Measurements from ENCODE around the gene AURKAIP1. TPM values are rescaled to one million over a fixed set of nuclear protein-coding genes. Genes with fewer than 3 reads are reported as not detected.

AURKAIP1 gene
- total and polyA plus RNA-seq, 12 donors, result 44.2 to 317 (median 161) TPM

GRCh38 chr1:1360506-1361169 lies 14.4 kb downstream of the AURKAIP1 start:
- TF ChIP-seq CTCF (IDR thresholded peaks at IDR 0.05) (no peak), POLR2A (IDR thresholded peaks at IDR 0.05) (no peak)
- H3K36me3 ChIP-seq (replicated peaks in 1 of 2), result no peaks in the 10 kb centered on the region
- peak in 3 of 7 donors; percentile 35 to 53 (median 53) for DNase-seq
- H3K27ac ChIP-seq, result peak overlapping the region in 3 of 5 donors; percentile 16 to 87 (median 72)
- intact Hi-C loops (cut with DNase I), result no loop called here
- H3K4me1 ChIP-seq (replicated peaks in 1 of 2), result no peaks in the 10 kb centered on the region
- H3K27me3 ChIP-seq, result no peaks in the 10 kb centered on the region
- H3K9me3 ChIP-seq (replicated peaks in 1 of 3), result no peaks in the 10 kb centered on the region
- WGBS, 4 donors, result 64 to 91% (median 75%) methylated on average over 14 to 20 of the region's 20 CpGs
- no peak overlapping the region for H3K4me3 ChIP-seq

GRCh38 chr1:1359664-1360468 lies 15.1 kb downstream of the AURKAIP1 start:
- Histone ChIP-seq H3K27me3 (peaks cover under 1% of the 10 kb centered on the region), H3K4me1 (replicated peaks in 1 of 2) (peaks cover 0 to 4% of the 10 kb centered on the region in 2 donors), H3K27ac (peak overlapping the region in 4 of 5 donors; percentile 16 to 87 (median 70)), H3K4me3 (no peak overlapping the region), H3K36me3 (replicated peaks in 1 of 2) (no peaks in the 10 kb centered on the region), H3K9me3 (replicated peaks in 1 of 3) (no peaks in the 10 kb centered on the region)
- TF ChIP-seq CTCF (IDR thresholded peaks at IDR 0.05) (no peak), POLR2A (IDR thresholded peaks at IDR 0.05) (no peak)
- 40 to 48% (median 47%) methylated on average over 14 to 28 of the region's 28 CpGs for WGBS, 4 donors
- intact Hi-C loops (cut with DNase I), result no loop called here
- peak in 2 of 7 donors; percentile 4 to 9 for DNase-seq

DNA sequence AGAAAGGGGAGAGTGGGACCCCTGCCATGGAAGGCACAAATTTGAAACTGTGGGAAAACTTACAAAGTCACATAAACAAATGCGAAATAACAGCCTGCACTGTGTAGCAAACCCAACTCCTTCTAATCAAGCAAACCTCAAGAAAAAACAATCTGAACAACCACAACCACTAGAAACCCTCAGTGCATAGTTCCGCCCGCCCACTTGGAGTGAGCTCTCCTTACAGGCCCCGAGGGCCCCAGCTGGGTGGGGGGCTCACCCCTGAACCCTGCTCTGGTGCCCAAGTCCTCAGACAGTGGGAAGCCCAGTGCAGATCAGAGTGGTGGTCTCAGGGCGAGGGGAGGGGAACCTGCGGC lies 15.7 kb downstream of the AURKAIP1 start:
- Histone ChIP-seq H3K4me1 (replicated peaks in 1 of 2) (peaks cover 0 to 4% of the 10 kb centered on the region in 2 donors), H3K27me3 (peaks cover 7% of the 10 kb centered on the region), H3K27ac (peak overlapping the region in 3 of 5 donors; percentile 67 to 87 (median 72)), H3K4me3 (no peak overlapping the region), H3K9me3 (replicated peaks in 1 of 3) (no peaks in the 10 kb centered on the region), H3K36me3 (replicated peaks in 1 of 2) (no peaks in the 10 kb centered on the region)
- no peak for TF ChIP-seq CTCF (IDR thresholded peaks at IDR 0.05)
- no peak for TF ChIP-seq POLR2A (IDR thresholded peaks at IDR 0.05)
- DNase-seq, result no peak
- intact Hi-C loops (cut with DNase I), result no loop called here
- 50 to 60% (median 57%) methylated on average over 5 to 6 of the region's 6 CpGs for WGBS, 4 donors

DNA sequence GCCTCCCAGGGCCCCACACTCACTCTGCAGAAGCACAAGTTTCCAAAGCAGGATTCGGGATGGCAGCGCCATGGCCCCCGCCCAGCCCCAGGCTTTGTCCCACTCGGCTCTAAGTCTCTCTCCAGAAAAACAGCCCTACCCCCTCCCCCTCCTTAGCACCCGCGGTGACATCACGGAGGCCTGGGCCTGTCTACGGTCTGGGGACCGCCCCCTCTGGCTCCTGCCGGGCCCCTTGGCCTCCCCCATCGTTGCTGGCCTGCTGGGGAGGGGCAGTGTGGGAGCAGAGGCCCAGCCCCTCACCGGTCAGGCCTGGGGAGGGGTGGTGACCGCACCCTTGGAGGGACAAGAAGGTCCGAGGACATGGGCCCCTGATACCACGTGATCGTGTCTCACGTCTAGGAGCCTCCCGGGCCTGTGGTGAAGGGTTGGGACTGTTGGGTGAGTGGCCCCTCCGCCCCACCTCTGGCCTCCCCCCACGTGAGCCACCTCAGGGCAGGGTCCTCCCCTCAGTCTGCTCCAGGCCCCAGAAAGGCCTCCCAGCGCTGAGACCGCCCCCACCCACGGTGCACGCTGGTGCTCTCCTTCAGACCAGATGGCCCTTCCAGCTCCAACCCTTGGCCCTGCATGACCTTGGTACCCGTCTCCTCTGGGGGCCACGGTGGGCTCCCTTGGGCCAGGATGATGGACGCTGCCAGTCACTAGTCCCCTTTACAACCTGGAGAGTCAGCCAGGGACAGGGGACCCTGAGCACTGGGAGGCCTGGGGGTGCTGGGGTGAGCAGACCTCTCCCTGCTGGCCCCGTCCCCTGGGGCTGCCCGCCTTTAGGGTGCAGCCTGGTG lies 16.4 kb downstream of the AURKAIP1 start, which contains the start of gene MXRA8:
MXRA8 (minus strand) TSS at position 123 of the 839 bp plus-strand sequence; CDS start at position 72, 51 bp downstream.
- intact Hi-C loops (cut with DNase I), result no loop called here
- peak within 1 kb of the TSS in 1 of 4 donors; percentile 51 for H3K4me3 ChIP-seq
- peaks cover 0 to 4% of the 10 kb centered on the region in 2 donors for H3K4me1 ChIP-seq (replicated peaks in 1 of 2)
- WGBS, 4 donors, result 23 to 47% (median 32%) methylated on average over 10 to 29 of the region's 29 CpGs
- no peaks in the 10 kb centered on the region for H3K9me3 ChIP-seq (replicated peaks in 1 of 3)
- TF ChIP-seq CTCF (IDR thresholded peaks at IDR 0.05) (no peak), POLR2A (IDR thresholded peaks at IDR 0.05) (no peak)
- no peaks in the 10 kb centered on the region for H3K36me3 ChIP-seq (replicated peaks in 1 of 2)
- H3K27me3 ChIP-seq, result peaks cover 13% of the 10 kb centered on the region
- H3K27ac ChIP-seq, result peak within 1 kb of the TSS in 3 of 5 donors; percentile 67 to 87 (median 72)
- DNase-seq, result peak in 4 of 7 donors; percentile 28 to 52 (median 42)
